K562 (cell line): ENCODE measurements around the gene SOWAHA. TPM values are rescaled to one million over a fixed set of nuclear protein-coding genes. Genes with fewer than 3 reads are reported as not detected.

Source experiments
- polyA plus RNA-seq, 8 experiments: library from polyadenylated mRNA; depleted of rRNA in 4 of 8; stranded (reverse) in 5 of 8; unstranded in 3 of 8; fragments of >200 nt; fragmentation: Nextera tagmentation in 2 of 8; fragmentation: Illumina TruSeq in 1 of 8; extraction: Ambion mirVana in 2 of 8; extraction: Trizol in 1 of 8; gene quantifications; 2 replicates each; pipeline versions ENCODE4 v1.2.1 to v1.2.3, GENCODE V29; 2011 to 2014; ENCODE audit warnings: inconsistent platforms in 1 of 8, missing spikeins in 1 of 8
- total RNA-seq, 7 experiments: library from RNA; depleted of rRNA in 6 of 7; stranded (reverse); fragments of >200 nt in 6 of 7; fragmentation: Illumina TruSeq in 2 of 7; extraction: Trizol in 2 of 7; gene quantifications; 2 replicates each; pipeline versions ENCODE4 v1.2.1 to v1.2.3, GENCODE V29; 2011 to 2021; ENCODE audit warnings: low replicate concordance in 1 of 7
- TF ChIP-seq, protein P1 (sequence below): fragments of 200-600 bp; sonication (generic); IDR thresholded peaks from one replicate; pipeline ENCODE4 v1.6.1; 2012; ENCODE audit warnings: mild to moderate bottlenecking, low read depth, low read length, inconsistent platforms

SOWAHA gene
- total and polyA plus RNA-seq, 9 of the 15 experiments (the other 6 are each of a cell fraction or from before 2014, with no cell fraction given) = not detected

DNA sequence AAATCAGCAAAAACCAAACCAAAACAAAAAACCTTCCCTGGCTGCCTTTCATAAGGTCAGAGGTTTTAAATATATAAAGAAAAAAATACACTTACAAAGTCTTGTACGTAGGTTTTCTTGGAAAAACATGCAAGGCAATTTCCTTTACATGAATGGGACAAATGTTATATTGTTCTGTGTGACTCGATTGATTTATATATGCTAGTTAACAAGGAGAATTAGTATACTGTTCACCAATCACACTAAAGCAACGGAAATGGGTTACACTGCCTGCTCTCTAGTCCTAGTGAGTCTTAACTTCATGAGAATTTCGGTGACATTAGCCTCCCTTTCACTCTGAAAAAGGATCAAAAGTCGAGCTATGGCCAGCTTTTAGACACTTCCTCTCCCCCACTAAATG, 47.6 kb downstream of the SOWAHA start (continued):
- TF ChIP-seq, protein P1, sequence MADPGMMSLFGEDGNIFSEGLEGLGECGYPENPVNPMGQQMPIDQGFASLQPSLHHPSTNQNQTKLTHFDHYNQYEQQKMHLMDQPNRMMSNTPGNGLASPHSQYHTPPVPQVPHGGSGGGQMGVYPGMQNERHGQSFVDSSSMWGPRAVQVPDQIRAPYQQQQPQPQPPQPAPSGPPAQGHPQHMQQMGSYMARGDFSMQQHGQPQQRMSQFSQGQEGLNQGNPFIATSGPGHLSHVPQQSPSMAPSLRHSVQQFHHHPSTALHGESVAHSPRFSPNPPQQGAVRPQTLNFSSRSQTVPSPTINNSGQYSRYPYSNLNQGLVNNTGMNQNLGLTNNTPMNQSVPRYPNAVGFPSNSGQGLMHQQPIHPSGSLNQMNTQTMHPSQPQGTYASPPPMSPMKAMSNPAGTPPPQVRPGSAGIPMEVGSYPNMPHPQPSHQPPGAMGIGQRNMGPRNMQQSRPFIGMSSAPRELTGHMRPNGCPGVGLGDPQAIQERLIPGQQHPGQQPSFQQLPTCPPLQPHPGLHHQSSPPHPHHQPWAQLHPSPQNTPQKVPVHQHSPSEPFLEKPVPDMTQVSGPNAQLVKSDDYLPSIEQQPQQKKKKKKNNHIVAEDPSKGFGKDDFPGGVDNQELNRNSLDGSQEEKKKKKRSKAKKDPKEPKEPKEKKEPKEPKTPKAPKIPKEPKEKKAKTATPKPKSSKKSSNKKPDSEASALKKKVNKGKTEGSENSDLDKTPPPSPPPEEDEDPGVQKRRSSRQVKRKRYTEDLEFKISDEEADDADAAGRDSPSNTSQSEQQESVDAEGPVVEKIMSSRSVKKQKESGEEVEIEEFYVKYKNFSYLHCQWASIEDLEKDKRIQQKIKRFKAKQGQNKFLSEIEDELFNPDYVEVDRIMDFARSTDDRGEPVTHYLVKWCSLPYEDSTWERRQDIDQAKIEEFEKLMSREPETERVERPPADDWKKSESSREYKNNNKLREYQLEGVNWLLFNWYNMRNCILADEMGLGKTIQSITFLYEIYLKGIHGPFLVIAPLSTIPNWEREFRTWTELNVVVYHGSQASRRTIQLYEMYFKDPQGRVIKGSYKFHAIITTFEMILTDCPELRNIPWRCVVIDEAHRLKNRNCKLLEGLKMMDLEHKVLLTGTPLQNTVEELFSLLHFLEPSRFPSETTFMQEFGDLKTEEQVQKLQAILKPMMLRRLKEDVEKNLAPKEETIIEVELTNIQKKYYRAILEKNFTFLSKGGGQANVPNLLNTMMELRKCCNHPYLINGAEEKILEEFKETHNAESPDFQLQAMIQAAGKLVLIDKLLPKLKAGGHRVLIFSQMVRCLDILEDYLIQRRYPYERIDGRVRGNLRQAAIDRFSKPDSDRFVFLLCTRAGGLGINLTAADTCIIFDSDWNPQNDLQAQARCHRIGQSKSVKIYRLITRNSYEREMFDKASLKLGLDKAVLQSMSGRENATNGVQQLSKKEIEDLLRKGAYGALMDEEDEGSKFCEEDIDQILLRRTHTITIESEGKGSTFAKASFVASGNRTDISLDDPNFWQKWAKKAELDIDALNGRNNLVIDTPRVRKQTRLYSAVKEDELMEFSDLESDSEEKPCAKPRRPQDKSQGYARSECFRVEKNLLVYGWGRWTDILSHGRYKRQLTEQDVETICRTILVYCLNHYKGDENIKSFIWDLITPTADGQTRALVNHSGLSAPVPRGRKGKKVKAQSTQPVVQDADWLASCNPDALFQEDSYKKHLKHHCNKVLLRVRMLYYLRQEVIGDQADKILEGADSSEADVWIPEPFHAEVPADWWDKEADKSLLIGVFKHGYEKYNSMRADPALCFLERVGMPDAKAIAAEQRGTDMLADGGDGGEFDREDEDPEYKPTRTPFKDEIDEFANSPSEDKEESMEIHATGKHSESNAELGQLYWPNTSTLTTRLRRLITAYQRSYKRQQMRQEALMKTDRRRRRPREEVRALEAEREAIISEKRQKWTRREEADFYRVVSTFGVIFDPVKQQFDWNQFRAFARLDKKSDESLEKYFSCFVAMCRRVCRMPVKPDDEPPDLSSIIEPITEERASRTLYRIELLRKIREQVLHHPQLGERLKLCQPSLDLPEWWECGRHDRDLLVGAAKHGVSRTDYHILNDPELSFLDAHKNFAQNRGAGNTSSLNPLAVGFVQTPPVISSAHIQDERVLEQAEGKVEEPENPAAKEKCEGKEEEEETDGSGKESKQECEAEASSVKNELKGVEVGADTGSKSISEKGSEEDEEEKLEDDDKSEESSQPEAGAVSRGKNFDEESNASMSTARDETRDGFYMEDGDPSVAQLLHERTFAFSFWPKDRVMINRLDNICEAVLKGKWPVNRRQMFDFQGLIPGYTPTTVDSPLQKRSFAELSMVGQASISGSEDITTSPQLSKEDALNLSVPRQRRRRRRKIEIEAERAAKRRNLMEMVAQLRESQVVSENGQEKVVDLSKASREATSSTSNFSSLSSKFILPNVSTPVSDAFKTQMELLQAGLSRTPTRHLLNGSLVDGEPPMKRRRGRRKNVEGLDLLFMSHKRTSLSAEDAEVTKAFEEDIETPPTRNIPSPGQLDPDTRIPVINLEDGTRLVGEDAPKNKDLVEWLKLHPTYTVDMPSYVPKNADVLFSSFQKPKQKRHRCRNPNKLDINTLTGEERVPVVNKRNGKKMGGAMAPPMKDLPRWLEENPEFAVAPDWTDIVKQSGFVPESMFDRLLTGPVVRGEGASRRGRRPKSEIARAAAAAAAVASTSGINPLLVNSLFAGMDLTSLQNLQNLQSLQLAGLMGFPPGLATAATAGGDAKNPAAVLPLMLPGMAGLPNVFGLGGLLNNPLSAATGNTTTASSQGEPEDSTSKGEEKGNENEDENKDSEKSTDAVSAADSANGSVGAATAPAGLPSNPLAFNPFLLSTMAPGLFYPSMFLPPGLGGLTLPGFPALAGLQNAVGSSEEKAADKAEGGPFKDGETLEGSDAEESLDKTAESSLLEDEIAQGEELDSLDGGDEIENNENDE = no peak
